ENCODE results near the gene MRPL2.

GRCh38 chr6:43070028-43070632 lies 10.9 kb upstream of the MRPL2 start:
- TF ChIP-seq CTCF (conservative IDR thresholded peaks at IDR 0.05 in 1 of 2, IDR thresholded peaks at IDR 0.05 in 1 of 2; ENCODE audit: low read depth in 1 of 2, low read length in 2 of 2) (peak; percentile 60 to 64), EZH2 (IDR thresholded peaks at IDR 0.05; ENCODE audit: low read length, missing control alignments) (no peak)

Measured in fibroblast of lung (primary cell).